Cerebellar nuclear complex (tissue), 1 donor: ENCODE data around the gene PGP.

Experiments used
- DNase-seq, 2 experiments: peaks; one replicate each; lab custom pipeline; 2025; lab: John Stamatoyannopoulos, UW

Gene PGP

DNA sequence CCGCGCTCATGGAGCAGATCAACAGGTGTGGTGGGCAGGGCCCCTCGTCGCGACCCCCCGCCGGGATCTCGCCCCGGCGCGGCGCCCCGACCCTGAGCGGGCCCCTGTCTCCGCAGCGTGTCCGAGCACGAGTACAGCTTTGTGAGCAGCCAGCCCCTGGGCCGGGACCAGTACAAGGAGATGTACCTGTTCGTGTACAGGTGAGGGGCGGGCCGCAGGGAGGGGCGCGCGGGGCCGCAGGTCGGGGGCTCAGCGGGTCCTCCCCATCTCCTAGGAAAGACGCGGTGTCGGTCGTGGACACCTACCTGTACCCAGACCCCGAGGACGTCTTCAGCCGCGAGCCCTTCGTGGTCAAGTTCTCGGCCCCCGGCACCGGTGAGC, 22.5 kb upstream of the PGP start:
- no peak for DNase-seq

DNA sequence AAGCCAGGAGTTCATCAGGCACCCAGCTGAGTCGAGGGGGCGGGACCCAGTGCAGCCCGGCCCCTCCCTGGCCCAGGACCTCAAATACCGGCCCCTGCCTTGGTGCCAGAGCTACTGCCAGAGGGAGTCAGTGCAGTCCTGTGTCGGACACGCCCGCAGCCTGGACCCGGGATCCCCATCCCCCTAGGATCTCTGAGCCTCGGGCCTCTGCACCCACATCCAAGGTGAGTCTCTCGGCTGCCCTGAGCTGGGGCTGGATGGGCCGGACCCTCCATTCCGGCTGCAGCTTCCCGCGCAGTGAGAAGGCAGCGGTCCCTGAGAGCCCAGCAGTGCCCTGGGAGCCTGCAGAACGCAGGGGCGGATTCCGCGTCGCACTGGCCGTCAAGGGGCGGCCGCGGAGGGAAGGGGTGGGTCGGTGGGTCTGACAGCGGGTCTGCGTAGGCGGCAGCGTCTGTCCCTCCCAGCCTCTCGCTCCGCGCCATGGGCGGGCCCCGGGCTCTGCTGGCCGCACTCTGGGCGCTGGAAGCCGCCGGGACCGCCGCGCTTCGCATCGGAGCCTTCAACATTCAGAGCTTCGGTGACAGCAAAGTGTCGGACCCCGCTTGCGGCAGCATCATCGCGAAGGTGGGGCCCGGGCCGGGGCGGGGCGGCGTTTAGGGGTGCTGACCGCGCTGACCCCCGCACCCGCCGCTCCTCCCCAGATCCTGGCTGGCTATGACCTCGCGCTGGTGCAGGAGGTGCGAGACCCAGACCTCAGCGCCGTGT, 21.9 kb upstream of the PGP start, which contains the start of gene DNASE1L2:
Gene DNASE1L2, plus strand, starts transcription at position 108 of the 765 bp plus-strand sequence. Its CDS starts 373 bp downstream, at position 481.
- no peak for DNase-seq

DNA sequence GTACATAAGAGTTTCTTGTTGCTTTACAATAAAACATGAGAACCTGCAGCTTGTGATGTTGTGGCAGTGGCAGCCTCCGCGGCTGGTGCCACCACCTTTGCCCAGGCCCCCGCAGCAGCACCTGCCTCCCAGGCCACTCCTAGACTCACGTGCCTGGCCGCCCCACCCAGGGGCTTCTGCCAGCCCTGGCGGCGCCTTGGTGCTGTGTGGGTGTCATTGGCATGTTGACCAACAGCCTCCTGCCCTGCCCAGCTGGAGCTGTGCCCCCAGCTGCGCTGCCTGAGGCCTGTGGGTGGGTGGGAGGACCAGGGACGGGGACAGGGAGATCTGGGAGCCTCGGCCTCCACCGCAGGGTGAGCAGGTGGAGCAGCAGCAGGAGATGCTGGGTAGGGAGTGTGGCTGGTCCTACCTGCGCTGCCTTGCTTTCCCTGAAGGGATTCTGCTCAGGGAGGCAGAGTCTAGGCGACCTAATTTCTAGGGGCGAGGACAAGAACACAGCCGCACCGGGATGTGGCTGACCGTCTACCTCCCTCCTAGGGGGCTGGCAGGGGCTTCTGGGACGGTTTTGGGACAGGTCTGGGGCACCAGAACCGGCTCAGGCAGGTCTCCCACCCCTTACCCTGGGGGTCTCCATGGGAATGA, 21.2 kb upstream of the PGP start:
- no peak for DNase-seq

DNA sequence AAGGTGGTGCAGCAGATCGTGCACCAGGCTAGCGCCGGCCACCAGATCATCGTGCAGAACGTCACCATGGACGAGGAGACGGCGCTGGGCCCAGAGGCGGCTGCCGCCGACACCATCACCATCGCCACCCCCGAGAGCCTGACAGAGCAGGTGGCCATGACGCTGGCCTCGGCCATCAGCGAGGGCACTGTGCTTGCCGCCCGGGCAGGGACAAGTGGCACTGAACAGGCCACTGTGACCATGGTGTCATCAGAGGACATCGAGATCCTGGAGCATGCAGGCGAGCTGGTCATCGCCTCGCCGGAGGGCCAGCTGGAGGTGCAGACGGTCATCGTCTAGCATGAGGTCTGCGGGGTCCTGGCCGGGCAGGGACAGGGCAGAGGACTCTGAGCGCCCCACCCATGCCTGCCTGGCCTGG, 20.6 kb upstream of the PGP start:
- no peak for DNase-seq

DNA sequence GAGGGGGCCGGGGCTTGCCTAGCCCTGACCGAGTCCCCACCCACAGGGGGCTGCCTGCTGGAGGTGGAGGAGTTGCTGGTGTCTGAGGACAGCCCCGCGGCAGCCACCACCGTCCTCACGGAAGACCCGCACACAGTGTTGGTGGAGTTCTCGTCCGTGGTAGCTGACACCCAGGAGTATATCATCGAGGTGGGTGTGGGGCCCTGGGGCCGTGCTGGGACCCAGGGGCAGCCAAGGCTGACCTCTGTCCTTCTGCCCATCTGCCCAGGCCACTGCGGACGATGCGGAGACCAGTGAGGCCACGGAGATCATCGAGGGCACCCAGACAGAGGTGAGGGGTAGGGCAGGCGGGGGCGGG, 20.2 kb upstream of the PGP start:
- DNase-seq, result no peak

DNA sequence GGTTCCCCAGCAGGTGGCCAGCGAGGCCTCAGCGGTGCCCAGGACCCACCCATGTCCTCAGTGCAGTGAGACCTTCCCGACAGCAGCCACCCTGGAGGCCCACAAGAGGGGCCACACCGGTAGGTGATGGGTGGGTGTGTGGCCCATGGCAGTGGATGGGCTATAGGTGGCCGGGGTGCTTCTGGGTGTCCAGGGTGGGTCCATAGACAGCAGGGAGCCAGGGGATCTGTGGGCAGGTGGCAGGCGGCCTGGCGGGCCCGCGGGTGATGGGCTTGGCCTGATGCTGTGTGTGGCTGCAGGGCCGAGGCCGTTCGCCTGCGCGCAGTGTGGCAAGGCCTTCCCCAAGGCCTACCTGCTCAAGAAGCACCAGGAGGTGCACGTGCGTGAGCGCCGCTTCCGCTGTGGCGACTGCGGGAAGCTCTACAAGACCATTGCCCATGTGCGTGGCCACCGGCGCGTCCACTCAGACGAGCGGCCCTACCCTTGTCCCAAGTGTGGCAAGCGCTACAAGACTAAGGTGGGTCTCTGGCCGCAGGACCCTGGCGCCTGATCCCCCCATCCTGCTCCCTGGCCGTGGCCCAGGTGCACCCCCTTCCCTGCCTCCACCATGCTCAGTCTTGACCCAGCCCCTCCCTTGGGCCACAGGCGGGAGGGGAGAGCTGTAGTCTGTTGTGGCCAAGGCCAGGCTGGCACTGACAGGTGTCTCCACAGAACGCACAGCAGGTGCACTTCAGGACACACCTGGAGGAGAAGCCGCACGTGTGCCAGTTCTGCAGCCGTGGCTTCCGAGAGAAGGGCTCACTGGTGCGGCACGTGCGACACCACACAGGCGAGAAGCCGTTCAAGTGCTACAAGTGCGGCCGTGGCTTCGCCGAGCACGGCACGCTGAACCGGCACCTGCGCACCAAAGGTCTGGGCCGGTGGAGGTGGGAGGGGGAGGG, 19.5 kb upstream of the PGP start:
- no peak for DNase-seq

DNA sequence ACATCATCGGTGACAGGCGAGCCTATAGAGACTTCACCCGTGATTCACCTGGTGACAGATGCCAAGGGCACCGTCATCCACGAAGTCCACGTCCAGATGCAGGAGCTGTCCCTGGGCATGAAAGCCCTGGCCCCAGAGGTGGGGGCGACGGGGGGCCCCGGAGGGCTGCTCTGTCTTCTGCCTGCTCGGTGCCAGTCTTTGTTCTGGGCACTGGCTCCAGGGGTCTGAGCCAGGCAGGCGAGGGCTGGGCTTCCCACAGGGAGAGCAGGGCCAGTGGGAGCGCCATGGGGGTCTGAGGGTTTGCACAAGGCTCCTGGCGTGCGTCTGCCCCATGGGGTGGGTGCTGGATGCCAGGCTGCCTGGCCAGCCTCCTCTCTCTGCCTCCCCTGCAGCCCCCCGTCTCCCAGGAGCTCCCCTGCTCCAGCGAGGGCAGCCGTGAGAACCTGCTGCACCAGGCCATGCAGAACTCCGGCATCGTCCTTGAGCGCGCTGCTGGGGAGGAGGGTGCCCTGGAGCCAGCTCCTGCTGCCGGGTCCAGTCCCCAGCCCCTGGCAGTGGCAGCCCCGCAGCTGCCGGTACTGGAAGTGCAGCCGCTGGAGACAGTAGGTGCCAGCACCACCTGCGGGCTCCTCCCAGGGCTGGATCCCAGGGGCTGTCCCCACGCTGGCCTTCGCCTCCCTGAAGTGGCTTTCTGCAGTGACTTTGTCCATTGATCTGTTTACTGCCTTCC, 18.6 kb upstream of the PGP start:
- DNase-seq, result no peak

DNA sequence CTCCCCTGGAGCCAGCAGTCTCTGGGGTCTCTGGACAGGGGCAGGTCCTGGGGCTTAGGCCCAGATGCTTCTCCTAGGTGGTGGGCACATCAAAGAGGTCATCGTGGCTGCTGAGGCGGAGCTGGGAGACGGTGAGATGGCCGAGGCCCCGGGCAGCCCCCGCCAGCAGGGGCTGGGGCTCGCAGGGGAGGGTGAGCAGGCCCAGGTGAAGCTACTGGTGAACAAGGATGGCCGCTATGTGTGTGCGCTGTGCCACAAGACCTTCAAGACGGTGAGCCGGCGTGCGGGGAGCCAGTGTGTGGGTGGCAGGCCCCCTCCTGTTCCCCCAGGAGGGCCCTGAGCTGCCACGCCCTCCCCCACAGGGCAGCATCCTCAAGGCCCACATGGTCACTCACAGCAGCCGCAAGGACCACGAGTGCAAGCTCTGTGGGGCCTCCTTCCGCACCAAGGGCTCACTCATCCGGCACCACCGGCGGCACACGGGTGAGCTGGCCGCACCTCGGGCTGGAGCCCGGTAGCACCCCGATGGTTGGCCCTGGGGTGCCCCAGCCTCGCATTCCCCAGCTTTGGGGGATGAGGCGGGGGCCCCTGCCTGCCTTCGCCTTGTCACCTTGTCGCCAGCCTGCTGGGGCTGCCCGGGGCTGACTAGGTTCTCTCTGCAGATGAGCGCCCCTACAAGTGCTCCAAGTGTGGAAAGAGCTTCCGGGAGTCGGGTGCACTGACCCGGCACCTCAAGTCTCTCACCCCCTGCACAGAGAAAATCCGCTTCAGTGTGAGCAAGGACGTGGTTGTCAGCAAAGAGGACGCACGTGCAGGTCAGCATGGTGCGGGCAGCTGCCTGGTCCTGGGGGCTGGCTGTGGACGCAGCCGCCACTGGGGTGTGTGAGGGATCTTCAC, 17.7 kb upstream of the PGP start:
- no peak for DNase-seq

DNA sequence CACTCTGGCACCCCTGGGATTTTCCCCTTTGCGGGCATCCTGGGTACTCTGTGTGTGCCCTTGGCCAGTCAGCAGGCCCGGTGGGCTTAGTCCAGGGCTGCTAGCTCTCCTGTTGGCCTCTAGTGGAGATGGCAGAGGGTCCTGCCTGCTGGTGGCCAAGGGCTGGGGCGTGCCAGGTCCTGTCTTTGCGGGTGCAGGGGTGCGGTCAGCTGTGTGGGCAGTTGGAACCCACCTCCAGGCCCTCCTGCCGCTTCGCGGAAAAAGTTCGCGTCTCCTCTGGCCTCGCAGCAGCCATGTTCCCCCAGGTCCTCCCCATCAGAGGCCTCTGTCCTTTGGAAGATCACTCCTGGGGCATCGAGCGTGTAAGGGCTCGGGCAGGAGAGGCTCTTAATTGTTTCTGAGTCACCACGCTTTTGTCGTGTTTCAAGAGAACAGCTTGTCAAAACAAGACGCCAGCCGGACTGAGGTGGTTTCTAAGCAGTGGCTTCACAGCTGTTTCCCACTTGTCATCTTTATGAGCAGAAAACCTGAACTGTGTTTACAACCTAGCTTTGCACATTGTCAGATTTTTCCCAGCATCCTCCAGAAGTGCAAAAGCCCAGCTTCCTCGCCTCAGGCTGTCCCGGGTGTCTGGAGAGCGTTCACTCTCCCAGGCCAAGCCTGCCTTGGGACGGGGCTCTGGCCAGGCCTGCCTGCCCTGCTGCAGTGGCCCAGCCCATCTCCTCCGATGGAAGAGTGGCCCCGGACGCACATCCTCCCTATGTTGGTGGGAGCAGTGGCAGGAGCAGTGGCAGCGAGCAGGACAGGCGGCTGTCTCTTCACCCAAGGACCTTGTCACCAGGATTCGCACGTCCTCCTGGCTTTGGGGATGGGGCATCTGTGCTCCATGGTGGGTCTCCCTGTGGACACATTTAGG, 16.6 kb upstream of the PGP start:
- DNase-seq, result no peak

DNA sequence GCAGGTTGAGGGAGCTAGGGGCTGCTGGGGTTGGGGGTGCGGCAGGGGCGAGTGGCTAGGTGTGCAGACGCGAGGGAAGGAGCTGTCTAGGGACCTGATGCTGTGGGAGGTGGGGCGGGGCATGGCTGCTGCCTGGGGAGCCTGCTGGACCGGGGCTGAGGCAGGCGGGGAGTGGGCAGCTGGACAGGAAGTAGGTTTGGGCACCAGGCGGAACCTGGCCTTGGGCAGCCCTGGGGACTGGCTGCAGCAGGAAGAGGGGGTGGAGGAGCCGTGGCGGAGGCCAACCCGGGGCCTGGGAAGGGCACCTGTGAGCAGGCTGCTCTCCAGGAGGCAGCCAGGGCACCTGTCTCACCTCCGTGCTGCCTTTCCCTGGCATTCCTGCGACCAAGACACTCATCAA, 15.7 kb upstream of the PGP start:
- DNase-seq, result no peak

DNA sequence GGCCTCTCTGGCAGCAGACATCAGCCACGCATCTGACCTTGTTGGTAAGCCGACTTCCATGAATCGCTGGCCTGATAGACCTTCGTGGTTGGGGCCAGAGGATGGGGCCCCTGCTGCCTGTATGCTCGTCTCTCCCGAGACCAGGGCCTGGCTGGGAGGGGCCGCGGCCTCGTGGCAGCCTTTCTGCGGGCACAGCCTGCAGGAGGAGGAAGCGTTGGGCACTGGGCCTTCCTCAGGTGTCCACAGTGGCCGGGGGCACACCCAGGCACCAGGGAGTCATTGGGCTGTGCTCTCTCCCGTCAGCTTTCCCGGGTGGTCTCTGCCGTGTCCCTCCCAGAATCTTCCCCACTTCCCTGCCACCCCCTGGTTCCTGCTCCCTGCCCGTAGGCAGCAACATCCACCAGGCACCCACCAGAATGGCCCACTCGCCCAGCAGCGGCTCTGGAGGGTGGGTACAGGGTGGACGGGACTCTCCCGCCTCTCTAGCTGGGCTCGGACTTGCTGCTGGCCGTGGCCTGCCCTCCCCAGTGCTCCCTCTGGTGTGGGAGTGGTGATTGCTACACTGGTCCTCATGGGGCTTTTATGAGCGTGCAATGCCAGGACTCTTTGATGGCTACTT, 15.1 kb upstream of the PGP start:
- no peak for DNase-seq

DNA sequence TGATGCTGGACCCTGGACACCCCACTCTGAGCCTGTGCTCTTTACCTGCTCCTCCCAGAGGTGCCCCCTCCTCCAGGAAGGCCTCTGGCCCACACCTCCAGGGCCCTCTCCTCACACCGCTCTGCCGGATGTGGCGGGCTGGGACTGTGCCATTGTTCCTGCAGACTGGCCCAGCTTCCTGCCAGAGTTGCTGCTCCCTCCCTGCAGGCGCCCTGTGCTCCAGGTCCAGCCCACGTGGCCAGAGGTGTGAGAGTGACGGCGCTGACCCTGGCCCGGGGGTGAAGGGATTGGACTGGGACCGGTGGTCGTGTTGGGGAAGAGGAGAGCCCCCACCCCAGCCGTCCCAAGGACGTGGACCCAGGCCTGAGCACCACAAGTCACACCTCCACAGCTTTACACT, 14.5 kb upstream of the PGP start:
- DNase-seq, result no peak

DNA sequence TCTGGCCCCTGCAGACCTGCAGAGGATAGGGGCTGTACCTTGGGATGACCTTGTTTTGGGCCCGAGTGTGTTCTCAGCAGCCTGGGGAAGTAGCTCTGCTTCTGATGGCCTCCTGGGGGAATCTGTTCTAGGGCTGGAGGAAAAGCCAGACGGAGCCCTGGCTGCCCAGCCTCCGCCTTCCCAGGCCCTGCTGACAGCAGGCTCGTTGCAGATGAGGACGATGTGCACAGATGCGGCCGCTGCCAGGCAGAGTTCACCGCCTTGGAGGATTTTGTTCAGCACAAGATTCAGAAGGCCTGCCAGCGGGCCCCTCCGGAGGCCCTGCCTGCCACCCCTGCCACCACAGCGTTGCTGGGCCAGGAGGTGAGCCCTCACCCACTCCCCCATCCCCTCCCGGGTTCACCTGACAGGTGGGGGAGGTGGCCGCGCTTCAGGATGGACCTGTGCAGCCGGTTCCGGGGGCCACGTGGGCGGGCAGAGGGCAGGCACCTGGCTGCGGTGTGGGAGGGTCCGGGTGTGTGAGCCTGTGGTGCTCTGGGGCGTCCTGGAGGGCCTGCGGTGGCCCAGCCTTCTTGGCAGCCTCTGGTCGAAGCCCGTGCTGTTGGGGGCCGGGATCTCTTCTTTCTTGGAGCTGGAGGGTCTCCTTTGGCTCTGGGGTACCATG, 13.7 kb upstream of the PGP start:
- DNase-seq, result no peak

DNA sequence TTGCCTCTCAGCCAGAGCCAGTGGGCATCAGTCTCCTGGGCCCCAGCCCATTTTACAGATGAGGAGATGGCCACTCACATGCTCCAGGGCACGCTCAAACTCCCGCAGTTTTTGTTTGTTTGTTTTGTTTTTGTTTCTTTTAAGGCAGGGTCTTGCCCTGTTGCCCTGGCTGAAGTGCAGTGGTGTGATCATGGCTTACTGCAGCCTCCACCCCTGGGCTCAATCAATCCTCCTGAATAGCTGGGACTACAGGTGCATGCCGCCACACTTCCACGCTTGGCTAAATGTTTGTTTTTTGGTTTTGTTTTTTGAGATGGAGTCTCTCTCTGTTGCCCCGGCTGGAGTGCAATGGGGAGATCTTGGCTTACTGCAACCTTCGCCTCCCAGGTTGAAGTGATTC, 12.3 kb upstream of the PGP start:
- DNase-seq, result no peak

DNA sequence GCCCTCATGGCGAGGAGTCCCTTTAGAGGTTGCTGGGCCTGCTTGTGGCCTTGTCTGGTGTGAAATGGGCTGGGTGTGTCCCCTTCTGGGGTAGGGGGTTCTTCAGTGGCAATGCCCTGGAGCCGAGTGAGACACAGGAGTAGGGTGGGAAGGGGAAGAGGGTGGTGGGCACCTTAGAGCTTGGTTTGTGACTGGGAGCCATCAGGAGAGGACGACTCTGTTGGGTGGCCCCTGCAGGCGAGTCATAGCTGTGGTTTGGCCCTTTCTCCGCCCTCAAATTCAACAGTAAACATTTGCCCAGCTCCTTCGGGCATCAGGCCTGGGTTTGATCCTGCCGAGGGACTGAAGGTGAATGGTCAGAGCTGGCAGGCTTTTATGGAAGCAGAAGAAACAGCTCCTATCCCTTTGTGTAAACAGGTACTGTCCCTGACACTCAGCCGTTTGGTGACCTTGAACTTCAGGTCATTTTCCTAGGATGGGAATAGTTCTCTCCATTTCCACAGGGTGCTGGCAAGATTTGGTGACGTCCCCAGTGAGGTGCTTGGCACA, 11.7 kb upstream of the PGP start:
- no peak for DNase-seq

DNA sequence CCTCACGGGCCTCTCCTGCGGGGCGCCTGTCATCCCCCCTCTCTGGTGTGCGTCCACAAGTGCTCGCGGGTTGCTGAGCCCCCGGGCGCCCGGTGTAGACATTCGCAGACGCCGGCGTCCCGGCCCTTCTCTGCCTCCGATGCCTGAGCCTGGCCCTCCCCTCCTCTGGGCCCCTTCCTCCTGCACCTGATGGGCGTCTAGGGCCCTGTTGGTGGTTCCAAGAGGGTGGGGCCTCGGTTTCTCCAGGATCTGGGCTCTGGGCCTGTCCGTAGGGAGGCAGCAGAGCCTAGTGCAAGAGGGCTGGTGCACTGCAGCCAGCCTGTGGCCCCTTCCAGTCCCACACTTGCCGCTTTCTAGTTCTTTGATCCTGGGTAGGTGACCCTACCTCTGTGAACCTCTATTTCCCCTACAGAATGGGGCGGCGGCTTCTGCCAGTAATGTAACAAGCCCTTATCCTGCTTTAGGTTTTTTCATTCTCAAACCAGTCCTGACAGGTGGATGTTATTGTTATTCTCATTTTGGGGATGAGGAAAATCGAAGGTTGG, 9.4 kb upstream of the PGP start:
- no peak for DNase-seq

DNA sequence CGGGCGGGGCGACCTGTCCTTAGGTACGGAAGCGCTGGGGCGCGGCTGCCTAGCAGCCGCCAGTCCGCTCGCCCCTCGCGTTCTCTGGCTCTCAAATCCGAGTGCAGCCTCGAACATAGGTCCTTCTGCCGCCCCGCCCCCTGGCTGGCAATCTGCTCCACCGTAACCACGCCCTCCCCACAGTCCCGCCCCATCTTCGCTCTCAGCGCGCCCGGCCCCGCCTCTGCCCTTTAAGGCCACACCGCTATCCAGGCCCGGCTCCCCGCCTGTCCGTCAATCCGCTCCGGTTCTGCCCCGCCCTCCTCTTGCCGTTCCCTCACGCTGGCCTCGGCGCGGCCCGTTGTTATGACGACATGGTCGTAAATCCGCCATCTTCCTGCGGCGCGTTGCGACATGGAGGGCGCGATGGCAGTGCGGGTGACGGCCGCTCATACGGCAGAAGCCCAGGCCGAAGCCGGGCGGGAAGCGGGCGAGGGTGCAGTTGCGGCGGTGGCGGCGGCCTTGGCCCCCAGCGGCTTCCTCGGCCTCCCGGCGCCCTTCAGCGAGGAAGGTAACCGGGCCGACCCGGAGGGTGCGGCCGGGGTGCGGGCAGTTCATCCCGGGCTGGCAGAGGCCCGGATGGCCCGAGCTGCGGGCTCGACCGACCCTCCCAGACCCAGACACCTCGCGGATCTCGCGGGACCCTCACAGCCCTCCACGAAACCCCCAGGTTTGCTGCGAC, 8.7 kb upstream of the PGP start, which contains the start of gene E4F1:
Gene E4F1, plus strand, starts transcription at position 371 of the 721 bp plus-strand sequence. Its CDS starts 23 bp downstream, at position 394.
- peak; percentile 92 to 97 for DNase-seq
